ENCODE data around the gene CARD10.

The CARD10 gene

GRCh38 chr22:37563153-37564081 is 44.2 kb upstream of the CARD10 start:
- H3K27ac ChIP-seq (ENCODE audit: low read depth, low read length) = peak overlapping the region; percentile 91
- peak overlapping the region; percentile 7 to 45 (median 19) for H3K4me3 ChIP-seq (ENCODE audit: low read depth in 1 of 5, low read length in 5 of 5)
- peaks cover 23 to 87% (median 72%) of the 10 kb centered on the region in 5 donors for H3K4me1 ChIP-seq (ENCODE audit: control insufficient read depth in 5 of 5, insufficient read depth in 5 of 5, low read length in 5 of 5)
- peaks cover 0 to 29% (median 26%) of the 10 kb centered on the region in 5 donors for H3K36me3 ChIP-seq (ENCODE audit: control insufficient read depth in 5 of 5, insufficient read depth in 5 of 5, low read length in 5 of 5)
- no peaks in the 10 kb centered on the region for H3K9me3 ChIP-seq (ENCODE audit: control insufficient read depth in 5 of 5, low read length in 5 of 5)
- peak overlapping the region; percentile 39 to 99 (median 56) for H3K9ac ChIP-seq (ENCODE audit: low read length in 5 of 5)
- no peaks in the 10 kb centered on the region for H3K27me3 ChIP-seq (ENCODE audit: control insufficient read depth in 5 of 5, insufficient read depth in 4 of 5, low read length in 5 of 5)

- H3K27ac ChIP-seq (ENCODE audit: low read depth, low read length) = peak overlapping the region; percentile 91
Observed at GRCh38 chr22:37562049-37562875, 43.0 kb upstream of the CARD10 start.

GRCh38 chr22:37561212-37562048 is 42.2 kb upstream of the CARD10 start:
- Histone ChIP-seq H3K4me1 (ENCODE audit: control insufficient read depth in 5 of 5, insufficient read depth in 5 of 5, low read length in 5 of 5) (peaks cover 20 to 82% (median 67%) of the 10 kb centered on the region in 5 donors), H3K9me3 (ENCODE audit: control insufficient read depth in 5 of 5, low read length in 5 of 5) (no peaks in the 10 kb centered on the region), H3K27me3 (ENCODE audit: control insufficient read depth in 5 of 5, insufficient read depth in 4 of 5, low read length in 5 of 5) (no peaks in the 10 kb centered on the region), H3K36me3 (ENCODE audit: control insufficient read depth in 5 of 5, insufficient read depth in 5 of 5, low read length in 5 of 5) (peaks cover 0 to 10% (median 8%) of the 10 kb centered on the region in 5 donors), H3K9ac (ENCODE audit: low read length in 5 of 5) (peak overlapping the region; percentile 56 to 99 (median 97)), H3K27ac (ENCODE audit: low read depth, low read length) (peak overlapping the region; percentile 91), H3K4me3 (ENCODE audit: low read depth in 1 of 5, low read length in 5 of 5) (peak overlapping the region; percentile 80 to 92 (median 87))

More at GRCh38 chr22:37562049-37562875, 43.0 kb upstream of the CARD10 start:
- Histone ChIP-seq H3K9me3 (ENCODE audit: control insufficient read depth in 5 of 5, low read length in 5 of 5) (no peaks in the 10 kb centered on the region), H3K36me3 (ENCODE audit: control insufficient read depth in 5 of 5, insufficient read depth in 5 of 5, low read length in 5 of 5) (peaks cover 0 to 18% (median 14%) of the 10 kb centered on the region in 5 donors), H3K4me1 (ENCODE audit: control insufficient read depth in 5 of 5, insufficient read depth in 5 of 5, low read length in 5 of 5) (peaks cover 23 to 82% (median 67%) of the 10 kb centered on the region in 5 donors), H3K4me3 (ENCODE audit: low read depth in 1 of 5, low read length in 5 of 5) (peak overlapping the region; percentile 45 to 88 (median 87)), H3K9ac (ENCODE audit: low read length in 5 of 5) (peak overlapping the region; percentile 77 to 99 (median 97)), H3K27me3 (ENCODE audit: control insufficient read depth in 5 of 5, insufficient read depth in 4 of 5, low read length in 5 of 5) (no peaks in the 10 kb centered on the region)

- H3K27ac ChIP-seq (ENCODE audit: low read depth, low read length) = peak overlapping the region; percentile 91
- H3K4me1 ChIP-seq (ENCODE audit: control insufficient read depth in 5 of 5, insufficient read depth in 5 of 5, low read length in 5 of 5) = peaks cover 19 to 77% (median 62%) of the 10 kb centered on the region in 5 donors
- H3K9ac ChIP-seq (ENCODE audit: low read length in 5 of 5) = peak overlapping the region; percentile 56 to 99 (median 97)
- peaks cover 0 to 2% (median 0%) of the 10 kb centered on the region in 5 donors for H3K27me3 ChIP-seq (ENCODE audit: control insufficient read depth in 5 of 5, insufficient read depth in 4 of 5, low read length in 5 of 5)
- peaks cover 0 to 3% (median under 1%) of the 10 kb centered on the region in 5 donors for H3K36me3 ChIP-seq (ENCODE audit: control insufficient read depth in 5 of 5, insufficient read depth in 5 of 5, low read length in 5 of 5)
- peak overlapping the region; percentile 55 to 88 (median 87) for H3K4me3 ChIP-seq (ENCODE audit: low read depth in 1 of 5, low read length in 5 of 5)
- H3K9me3 ChIP-seq (ENCODE audit: control insufficient read depth in 5 of 5, low read length in 5 of 5) = no peaks in the 10 kb centered on the region
Observed at GRCh38 chr22:37560608-37561211, 41.5 kb upstream of the CARD10 start.

GRCh38 chr22:37559901-37560607 is 40.8 kb upstream of the CARD10 start, which contains the start of gene CDC42EP1:
TSS of gene CDC42EP1 (plus strand) at chr22:37560480. CDS start at chr22:37566350, 5,870 bp downstream.
- peak within 1 kb of the TSS; percentile 80 to 92 (median 87) for H3K4me3 ChIP-seq (ENCODE audit: low read depth in 1 of 5, low read length in 5 of 5)
- H3K36me3 ChIP-seq (ENCODE audit: control insufficient read depth in 5 of 5, insufficient read depth in 5 of 5, low read length in 5 of 5) = peaks cover 0 to 2% (median 0%) of the 10 kb centered on the region in 5 donors
- peaks cover 0 to 2% (median 0%) of the 10 kb centered on the region in 5 donors for H3K27me3 ChIP-seq (ENCODE audit: control insufficient read depth in 5 of 5, insufficient read depth in 4 of 5, low read length in 5 of 5)
- peaks cover 19 to 71% (median 61%) of the 10 kb centered on the region in 5 donors for H3K4me1 ChIP-seq (ENCODE audit: control insufficient read depth in 5 of 5, insufficient read depth in 5 of 5, low read length in 5 of 5)
- peak within 1 kb of the TSS; percentile 87 to 99 (median 97) for H3K9ac ChIP-seq (ENCODE audit: low read length in 5 of 5)
- peak within 1 kb of the TSS; percentile 91 for H3K27ac ChIP-seq (ENCODE audit: low read depth, low read length)
- no peaks in the 10 kb centered on the region for H3K9me3 ChIP-seq (ENCODE audit: control insufficient read depth in 5 of 5, low read length in 5 of 5)

GRCh38 chr22:37559521-37559900 is 40.3 kb upstream of the CARD10 start:
- H3K9me3 ChIP-seq (ENCODE audit: control insufficient read depth in 5 of 5, low read length in 5 of 5) = no peaks in the 10 kb centered on the region
- H3K4me1 ChIP-seq (ENCODE audit: control insufficient read depth in 5 of 5, insufficient read depth in 5 of 5, low read length in 5 of 5) = peaks cover 18 to 65% (median 57%) of the 10 kb centered on the region in 5 donors
- H3K9ac ChIP-seq (ENCODE audit: low read length in 5 of 5) = peak overlapping the region; percentile 68 to 92 (median 87)
- peak overlapping the region in 4 of 5 donors; percentile 53 to 87 (median 54) for H3K4me3 ChIP-seq (ENCODE audit: low read depth in 1 of 5, low read length in 5 of 5)
- H3K36me3 ChIP-seq (ENCODE audit: control insufficient read depth in 5 of 5, insufficient read depth in 5 of 5, low read length in 5 of 5) = peaks cover 0 to 2% (median 0%) of the 10 kb centered on the region in 5 donors
- H3K27me3 ChIP-seq (ENCODE audit: control insufficient read depth in 5 of 5, insufficient read depth in 4 of 5, low read length in 5 of 5) = peaks cover 0 to 2% (median 0%) of the 10 kb centered on the region in 5 donors
- H3K27ac ChIP-seq (ENCODE audit: low read depth, low read length) = peak overlapping the region; percentile 89

GRCh38 chr22:37558815-37559214 is 39.6 kb upstream of the CARD10 start:
- Histone ChIP-seq H3K36me3 (ENCODE audit: control insufficient read depth in 5 of 5, insufficient read depth in 5 of 5, low read length in 5 of 5) (no peaks in the 10 kb centered on the region), H3K9me3 (ENCODE audit: control insufficient read depth in 5 of 5, low read length in 5 of 5) (no peaks in the 10 kb centered on the region), H3K4me3 (ENCODE audit: low read depth in 1 of 5, low read length in 5 of 5) (no peak overlapping the region), H3K4me1 (ENCODE audit: control insufficient read depth in 5 of 5, insufficient read depth in 5 of 5, low read length in 5 of 5) (peaks cover 11 to 58% (median 50%) of the 10 kb centered on the region in 5 donors), H3K27ac (ENCODE audit: low read depth, low read length) (peak overlapping the region; percentile 89), H3K9ac (ENCODE audit: low read length in 5 of 5) (no peak overlapping the region), H3K27me3 (ENCODE audit: control insufficient read depth in 5 of 5, insufficient read depth in 4 of 5, low read length in 5 of 5) (peaks cover 0 to 2% (median 0%) of the 10 kb centered on the region in 5 donors)

- H3K27me3 ChIP-seq (ENCODE audit: control insufficient read depth in 5 of 5, insufficient read depth in 4 of 5, low read length in 5 of 5) = peaks cover 0 to 2% (median 0%) of the 10 kb centered on the region in 5 donors
- H3K9ac ChIP-seq (ENCODE audit: low read length in 5 of 5) = peak overlapping the region in 1 of 5 donors; percentile 9
- no peak overlapping the region for H3K27ac ChIP-seq (ENCODE audit: low read depth, low read length)
Observed at GRCh38 chr22:37557321-37558001, 38.2 kb upstream of the CARD10 start.

More at GRCh38 chr22:37557321-37558001, 38.2 kb upstream of the CARD10 start:
- Histone ChIP-seq H3K4me3 (ENCODE audit: low read depth in 1 of 5, low read length in 5 of 5) (no peak overlapping the region), H3K9me3 (ENCODE audit: control insufficient read depth in 5 of 5, low read length in 5 of 5) (no peaks in the 10 kb centered on the region), H3K4me1 (ENCODE audit: control insufficient read depth in 5 of 5, insufficient read depth in 5 of 5, low read length in 5 of 5) (peaks cover 8 to 51% (median 42%) of the 10 kb centered on the region in 5 donors), H3K36me3 (ENCODE audit: control insufficient read depth in 5 of 5, insufficient read depth in 5 of 5, low read length in 5 of 5) (no peaks in the 10 kb centered on the region)

All from subcutaneous abdominal adipose tissue (tissue), 5 donors.